GM19467 (cell line): Measurements from ENCODE around the gene ACVR1B.

ENCODE experiments used
- ATAC-seq: cut with Tn5 transposase; IDR thresholded peaks from one replicate; pipeline ENCODE4 v1.9.1; 2021; ENCODE audit warnings: mild to moderate bottlenecking, moderate library complexity; ENCODE audit not compliant: unreplicated experiment

The ACVR1B gene

GRCh38 chr12:51942501-51943000 is 8.9 kb upstream of the ACVR1B start:
- ATAC-seq: no peak

DNA sequence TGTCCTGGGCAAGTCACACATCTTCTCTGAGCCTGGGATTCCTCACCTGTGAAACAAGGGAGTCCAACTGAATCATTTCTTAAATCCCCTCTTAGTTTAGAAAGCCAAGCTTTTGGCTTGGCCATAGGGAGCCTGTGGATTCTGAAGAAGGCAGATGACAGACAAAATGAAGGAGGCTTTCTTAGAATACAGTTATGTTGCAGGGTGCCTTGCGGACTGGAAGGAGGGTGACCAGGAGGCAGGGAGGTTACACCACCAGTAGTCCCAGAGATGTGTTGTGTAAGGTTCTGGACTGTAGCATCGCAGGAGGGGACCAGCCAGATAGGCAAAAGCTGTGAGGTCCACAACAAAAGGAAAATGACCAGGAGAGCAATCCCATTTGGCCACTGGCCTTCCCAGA is 8.2 kb upstream of the ACVR1B start:
- no peak for ATAC-seq

DNA sequence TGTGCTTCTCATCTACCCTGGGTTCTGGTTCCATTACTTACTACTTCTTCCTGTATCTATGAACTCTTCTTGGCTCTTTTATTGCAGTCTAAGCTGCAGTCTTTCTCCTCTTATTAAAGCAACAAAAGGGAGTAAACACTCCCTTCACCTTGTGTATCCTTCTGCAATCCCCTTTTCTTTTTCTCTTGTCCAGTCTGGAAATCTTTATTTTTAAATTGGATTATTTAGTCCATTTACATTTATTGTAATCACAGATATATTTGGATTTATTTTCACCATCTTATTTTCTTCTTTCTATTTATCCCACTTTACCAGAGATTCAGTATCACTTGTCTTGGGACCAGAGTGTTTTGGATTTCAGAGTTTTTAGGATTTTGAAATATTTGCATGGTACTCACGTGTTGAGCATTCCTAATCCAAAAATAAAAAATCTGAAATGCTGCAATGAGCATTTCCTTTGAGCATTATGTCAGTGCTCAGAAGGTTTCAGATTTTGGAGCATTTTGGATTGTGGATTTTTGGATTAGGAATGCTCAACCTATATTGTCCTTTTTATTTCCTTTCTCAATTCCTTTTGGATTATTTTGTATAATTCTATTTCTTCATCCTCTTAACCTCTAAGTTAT is 6.8 kb upstream of the ACVR1B start:
- ATAC-seq: no peak

DNA sequence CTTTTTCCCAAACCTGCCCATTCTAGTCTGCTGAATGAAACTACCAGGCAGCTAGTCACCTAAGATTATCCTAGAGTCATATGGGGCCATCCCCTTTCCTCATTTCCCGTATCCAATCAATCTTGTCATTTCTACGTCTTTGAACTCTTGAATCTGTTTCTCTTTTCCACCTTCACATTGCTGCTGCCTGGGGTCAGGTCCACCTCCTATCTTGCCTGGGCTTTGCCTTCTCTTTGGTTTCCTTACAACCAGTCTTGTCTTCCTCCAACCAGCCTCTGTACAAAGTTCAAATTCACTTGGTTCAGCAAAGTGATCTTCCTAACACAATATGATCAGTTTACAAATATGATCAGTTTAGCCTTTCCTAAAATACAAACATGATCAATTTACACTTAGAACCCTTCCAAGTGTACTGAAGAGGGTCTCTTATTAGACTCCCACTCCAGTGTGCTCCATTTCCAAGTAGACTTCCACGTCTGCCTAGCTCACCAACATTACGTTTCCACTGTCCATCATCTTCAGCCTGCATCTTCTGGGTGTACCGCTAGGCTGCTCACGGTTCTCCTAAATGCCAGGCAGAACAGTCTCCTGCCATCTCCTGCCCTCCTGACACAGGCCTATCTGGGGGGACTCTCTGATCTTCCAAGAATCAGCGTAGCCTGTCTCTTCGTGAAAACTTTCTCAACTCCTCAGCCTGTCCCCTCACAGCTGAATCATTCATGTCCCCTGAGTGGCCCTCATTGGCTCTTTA is 4.1 kb upstream of the ACVR1B start:
- ATAC-seq: no peak

DNA sequence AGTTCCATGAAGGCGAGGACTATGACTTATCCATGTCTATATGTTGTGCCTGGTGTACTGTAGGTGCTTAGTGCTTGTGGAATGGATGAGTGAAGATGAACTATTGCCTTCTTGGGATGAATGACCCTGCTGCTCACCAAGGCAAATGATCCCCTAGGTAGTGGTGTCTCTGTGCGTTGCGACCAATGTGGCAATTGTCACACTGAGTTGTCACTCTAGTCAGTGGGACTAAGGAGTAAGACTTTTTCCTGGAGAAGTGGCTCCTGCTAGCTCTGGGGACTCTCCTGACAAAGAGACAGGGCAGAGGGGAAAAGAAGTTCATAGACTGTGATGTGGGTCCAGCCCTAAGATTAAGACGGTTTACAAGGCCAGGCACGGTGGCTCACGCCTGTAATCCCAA is 3.4 kb upstream of the ACVR1B start:
- ATAC-seq: no peak

DNA sequence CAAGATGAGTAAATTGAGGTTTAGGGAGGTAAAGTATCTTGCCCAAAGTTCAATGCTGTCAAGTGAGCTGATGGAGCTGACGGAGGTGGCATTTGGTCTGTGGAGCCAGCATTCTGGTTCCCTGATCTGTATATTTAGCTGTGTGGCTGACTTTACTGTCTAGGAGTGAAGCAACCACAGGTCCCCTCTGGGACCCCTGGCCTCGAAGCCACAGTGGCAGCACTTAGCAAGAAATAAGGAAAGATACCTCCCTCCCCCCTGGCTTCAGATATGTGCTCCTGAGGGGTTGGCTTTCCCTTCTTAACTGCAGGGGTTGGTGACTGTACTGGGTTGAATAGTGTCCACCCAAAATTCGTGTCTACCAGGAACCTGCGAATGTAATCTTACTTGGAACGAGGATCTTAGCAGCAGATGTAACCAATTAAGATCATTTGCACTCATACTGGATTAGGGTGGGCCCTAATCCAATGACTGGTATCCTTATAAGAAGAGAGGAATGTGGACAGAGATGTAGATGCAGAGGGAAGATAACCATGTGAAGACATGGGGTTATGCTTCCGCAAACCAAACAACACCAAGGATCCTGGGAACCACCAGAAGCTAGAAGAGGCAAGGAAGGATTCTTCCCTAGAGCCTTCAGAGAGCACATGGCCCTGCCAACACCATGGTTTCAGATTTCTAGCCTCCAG is 2.0 kb upstream of the ACVR1B start:
- ATAC-seq: no peak

DNA sequence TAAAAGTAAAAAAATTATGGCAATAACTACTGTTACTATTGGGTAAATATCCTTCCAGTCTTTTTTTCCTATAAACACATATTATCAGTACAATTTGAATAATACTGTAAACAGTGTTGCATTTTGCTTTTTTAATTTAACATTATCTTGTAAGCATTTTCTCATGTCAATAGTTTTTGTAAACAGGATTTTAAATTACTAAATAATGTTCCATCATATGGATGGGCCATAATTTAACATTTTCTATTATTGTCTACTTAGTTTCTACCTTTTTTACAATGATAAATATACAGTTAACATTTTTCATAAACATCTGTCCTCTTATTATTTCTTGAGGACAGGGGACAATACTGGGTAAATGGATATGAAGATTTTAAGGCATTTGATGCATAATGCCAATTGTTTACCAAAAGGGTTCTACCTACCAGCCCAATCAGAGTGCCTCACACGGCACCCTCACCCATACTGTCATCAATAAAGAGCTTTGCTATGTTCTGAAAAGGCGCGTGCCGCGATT is 759 bp upstream of the ACVR1B start:
- ATAC-seq: no peak

DNA sequence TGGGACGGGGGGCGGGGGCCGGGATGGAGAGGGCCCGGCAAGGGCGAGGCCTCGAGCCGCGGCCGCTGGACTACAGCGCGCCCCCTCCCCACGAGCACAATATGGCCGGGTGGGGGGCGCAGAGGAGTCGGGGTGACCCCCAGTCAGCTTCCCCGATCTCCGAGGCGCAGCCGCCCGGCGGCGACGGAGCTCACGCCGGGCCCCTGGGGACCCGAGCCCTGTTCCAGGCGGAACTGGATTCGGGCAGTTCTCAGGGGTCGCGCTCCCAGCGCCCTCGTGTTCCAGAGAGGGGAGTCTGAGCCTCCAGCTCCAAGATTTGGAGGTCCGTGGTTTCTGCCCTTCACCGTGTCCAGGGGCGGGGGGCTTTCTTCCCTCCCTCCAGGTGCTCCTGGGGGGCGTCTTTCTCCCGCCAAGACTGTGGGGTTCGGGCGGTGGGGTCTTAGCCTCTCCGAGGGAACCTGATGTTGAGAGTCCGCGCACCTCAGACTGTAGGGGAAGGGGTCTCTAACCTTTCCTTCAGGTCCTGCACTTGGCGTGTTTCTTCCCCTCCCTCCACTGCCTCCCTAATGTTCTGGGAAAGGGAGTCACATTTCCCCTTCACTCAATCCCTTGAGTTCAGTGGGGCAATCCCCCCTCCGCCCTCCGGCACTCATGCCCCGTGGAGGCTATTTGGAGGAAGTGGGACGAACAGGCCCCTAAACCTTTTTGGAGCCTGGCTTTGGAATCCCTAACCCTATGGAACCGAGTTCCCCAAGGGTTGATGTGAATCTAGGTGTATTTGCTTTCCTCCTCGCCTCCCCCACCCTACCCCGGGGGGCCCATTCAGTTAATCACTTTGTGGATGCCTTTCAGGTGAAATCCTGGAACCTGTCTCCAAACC is 584 bp downstream of the ACVR1B start:
- no peak for ATAC-seq

GRCh38 chr12:51953089-51953488 is 1.6 kb downstream of the ACVR1B start:
- ATAC-seq: no peak

DNA sequence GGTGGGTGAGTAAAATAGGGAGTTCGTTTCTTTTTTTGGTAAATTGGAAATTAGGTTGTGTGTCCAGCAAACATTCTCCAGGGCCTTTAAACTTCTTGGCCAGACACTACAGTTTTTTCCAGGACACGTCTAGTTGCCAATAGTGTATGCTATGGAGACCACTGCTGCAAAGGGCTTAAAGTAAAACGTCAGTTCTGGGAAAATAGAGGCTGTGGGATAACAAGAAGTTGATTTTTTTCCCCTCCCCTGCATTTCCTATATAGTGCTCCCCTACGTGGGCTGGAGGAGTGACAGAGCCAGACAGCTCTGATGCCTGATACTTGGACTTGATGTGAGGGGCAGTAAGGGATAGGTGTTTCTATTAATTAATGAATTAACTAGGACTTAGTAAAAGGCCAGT is 2.4 kb downstream of the ACVR1B start:
- ATAC-seq: no peak

DNA sequence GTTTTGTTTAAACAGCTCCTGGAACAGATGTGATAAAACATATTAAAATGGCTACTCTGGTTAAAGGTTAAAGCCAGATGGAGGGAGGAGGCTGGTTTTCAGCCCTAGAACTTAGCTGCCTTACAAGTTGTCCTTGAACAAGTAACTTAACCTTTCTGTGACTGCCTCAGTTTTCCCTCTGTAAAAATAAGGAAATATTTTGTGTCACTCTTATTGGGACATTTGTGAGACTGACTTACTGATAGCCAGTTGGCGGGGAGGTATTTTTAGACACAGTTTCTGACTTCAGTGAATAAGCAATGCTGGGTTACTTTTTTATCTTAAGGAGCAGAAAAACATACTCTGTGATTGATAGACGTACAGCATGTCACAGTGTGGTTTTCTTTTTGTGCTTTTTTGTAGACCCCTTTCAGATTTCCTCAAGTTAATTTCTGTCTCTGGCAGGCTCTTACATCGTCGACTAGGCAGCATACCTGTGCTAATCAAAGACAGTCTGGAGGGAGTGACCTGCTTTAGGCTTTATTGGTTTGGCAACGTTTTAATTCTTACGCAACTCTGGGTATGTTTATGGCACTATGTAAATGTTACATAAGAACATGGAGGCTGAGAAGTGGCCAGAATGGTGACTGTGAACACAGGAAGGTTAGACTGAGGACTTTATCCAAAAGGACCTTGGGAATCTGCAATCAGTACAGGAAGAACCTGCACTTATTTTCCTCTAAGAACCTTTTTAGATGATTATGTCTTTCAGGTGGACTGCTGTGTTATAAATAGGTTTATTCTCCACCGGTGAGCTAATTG is 3.3 kb downstream of the ACVR1B start:
- no peak for ATAC-seq

DNA sequence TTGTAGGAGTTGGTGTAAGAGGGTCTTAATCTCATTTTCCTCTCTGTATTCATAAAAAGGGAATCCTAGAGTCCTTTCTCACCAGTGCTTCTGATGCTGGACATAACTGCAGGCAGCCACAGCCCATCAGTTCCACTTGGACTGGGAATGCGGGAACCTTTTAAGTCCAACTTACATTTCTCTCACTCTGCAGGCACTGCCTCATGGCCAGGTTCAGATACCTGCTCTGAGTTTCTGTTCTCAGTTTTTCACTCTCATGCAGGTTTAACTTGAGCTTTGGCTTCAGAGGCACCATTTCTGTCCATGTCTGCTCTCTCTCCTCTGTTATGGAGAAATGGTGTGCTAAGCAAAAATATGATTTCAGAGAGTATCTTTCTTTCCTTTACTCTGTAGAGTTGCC is 4.2 kb downstream of the ACVR1B start:
- no peak for ATAC-seq

GRCh38 chr12:51958542-51958941 is 7.0 kb downstream of the ACVR1B start:
- no peak for ATAC-seq

GRCh38 chr12:51959211-51959610 is 7.7 kb downstream of the ACVR1B start:
- no peak for ATAC-seq

DNA sequence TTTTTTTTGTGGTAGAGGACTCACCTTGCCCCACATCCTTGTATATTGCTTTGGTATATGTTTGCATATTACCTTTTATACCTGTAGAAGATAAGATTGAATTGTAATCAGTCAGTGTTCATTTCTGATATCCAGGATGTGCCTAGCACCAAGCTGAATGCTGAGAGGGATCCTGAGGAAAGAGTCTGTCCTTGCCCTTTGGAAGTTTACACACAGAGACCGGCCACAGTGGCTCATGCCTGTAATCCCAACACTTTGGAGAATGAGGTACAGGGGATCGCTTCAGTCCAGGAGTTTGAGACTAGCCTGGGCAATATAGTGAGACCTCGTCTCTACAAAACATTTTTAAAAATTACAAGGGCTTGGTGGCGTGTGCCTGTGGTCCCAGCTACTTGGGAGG is 8.4 kb downstream of the ACVR1B start:
- no peak for ATAC-seq

DNA sequence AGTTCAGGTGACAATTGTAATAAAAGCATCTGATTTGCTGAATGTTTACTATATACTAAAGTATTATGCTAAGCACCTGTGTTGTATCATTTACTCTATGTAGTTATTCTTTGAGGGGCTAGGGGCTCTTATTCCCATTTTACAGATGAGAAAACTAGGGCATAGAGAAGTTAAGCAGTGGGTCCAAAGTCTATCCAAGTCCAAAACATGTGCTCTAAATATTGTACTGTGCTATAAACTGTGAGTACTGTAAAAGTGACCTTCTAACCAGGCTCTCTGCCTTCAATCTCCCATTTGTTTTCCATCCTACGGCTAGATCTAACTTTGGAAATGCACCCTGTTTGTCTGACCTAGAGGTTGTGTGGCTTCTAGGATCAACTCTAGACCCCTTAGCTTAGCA is 9.0 kb downstream of the ACVR1B start:
- ATAC-seq: no peak

DNA sequence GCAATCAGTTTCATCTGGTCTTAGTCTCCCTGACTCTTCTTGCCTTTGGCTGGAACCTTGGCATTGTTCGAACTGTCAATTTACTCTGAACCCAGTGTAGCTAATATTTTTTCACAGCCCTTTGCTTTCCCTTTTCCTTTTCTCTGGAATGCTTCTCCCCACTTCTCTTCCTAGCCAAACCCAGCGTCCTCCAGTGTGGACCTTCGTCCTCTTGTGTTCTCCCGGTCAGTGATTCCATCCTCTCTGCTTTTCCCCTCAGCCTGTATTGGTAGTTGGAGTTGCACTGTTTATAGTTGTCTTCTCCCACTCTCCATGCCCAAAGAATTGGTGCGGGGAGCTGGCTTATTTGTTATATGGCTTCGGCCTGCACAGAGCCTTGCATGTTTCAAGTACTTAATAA is 9.4 kb downstream of the ACVR1B start:
- ATAC-seq: no peak

- ATAC-seq: no peak
Observed at GRCh38 chr12:51961834-51962233, 10.3 kb downstream of the ACVR1B start.

DNA sequence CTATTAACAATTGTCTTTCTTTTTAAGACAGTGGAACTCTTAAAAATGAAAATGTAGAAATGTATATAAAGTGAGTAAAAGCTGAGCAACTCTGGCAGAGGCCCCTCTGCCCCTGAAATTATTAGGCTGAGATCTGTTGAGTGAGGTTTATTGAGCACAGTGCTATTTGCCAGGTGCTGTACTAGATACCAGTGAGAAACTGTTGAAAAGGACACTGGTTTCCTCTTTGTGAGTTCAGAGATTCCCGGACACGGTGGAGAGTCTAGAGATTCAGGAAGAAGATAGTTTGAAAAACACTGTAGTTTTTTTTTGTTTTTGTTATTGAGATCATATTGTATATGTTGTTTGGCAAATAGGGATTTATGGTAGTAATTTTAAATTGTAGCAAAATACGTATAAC is 11.2 kb downstream of the ACVR1B start:
- no peak for ATAC-seq

GRCh38 chr12:51963477-51963876 is 12.0 kb downstream of the ACVR1B start:
- no peak for ATAC-seq
